Esophagus muscularis mucosa (tissue), 4 donors: Measurements from ENCODE around the gene TBCD. TPM values are rescaled to one million over a fixed set of nuclear protein-coding genes. Genes with fewer than 3 reads are reported as not detected.

Experiments used
- DNase-seq: peaks from one replicate; pipeline ENCODE4 v3.0.0-alpha.2; 2017; ENCODE audit errors: extremely low spot score
- H3K27ac ChIP-seq, 4 donors: fragments of 200-600 bp; sonication (generic); replicated peaks in 1 of 4; 1 replicate in 3 of 4; 2 replicates in 1 of 4; pipeline ENCODE4 v1.5.1; 2016 to 2019; ENCODE audit warnings: mild to moderate bottlenecking in 1 of 4
- H3K27me3 ChIP-seq, 4 donors: fragments of 200-600 bp; sonication (generic); one replicate each; pipeline versions ENCODE4 v1.5.1 to v1.6.0; 2016 to 2019
- H3K36me3 ChIP-seq, 4 donors: fragments of 200-600 bp; sonication (generic); one replicate each; pipeline ENCODE4 v1.5.1; 2016 to 2019
- H3K4me1 ChIP-seq, 4 donors: fragments of 200-600 bp; sonication (generic); one replicate each; pipeline ENCODE4 v1.5.1; 2016 to 2019
- H3K4me3 ChIP-seq, 4 donors: fragments of 200-600 bp; sonication (generic); 1 replicate in 2 of 4; 2 replicates in 2 of 4; pipeline ENCODE4 v1.5.1; 2016 to 2019; ENCODE audit warnings: mild to moderate bottlenecking in 4 of 4, moderate library complexity in 1 of 4
- H3K9me3 ChIP-seq, 4 donors: fragments of 200-600 bp; sonication (generic); 1 replicate in 3 of 4; 2 replicates in 1 of 4; pipeline ENCODE4 v1.5.1; 2016 to 2019
- CTCF ChIP-seq, 3 experiments: fragments of 200-600 bp in 2 of 3; fragments of 450-650 bp in 1 of 3; sonication (generic) in 2 of 3; IDR thresholded peaks; one replicate each; pipeline ENCODE4 v1.5.1; 2017 to 2019; ENCODE audit warnings: antibody characterized with exemption in 3 of 3, mild to moderate bottlenecking in 2 of 3, moderate library complexity in 1 of 3
- EP300 ChIP-seq: sonication (generic); formaldehyde crosslinking; IDR thresholded peaks from one replicate; pipeline ENCODE4 v1.6.1; 2017; ENCODE audit warnings: antibody characterized with exemption
- POLR2A ChIP-seq: fragments of 450-650 bp; IDR thresholded peaks from one replicate; pipeline ENCODE4 v1.6.1; 2017; ENCODE audit warnings: antibody characterized with exemption, moderate library complexity, mild to moderate bottlenecking, low read depth
- POLR2AphosphoS5 ChIP-seq, 2 donors: sonication (generic); formaldehyde crosslinking; IDR thresholded peaks; one replicate each; pipeline ENCODE4 v1.6.1; 2017; ENCODE audit warnings: antibody characterized with exemption in 2 of 2
- WGBS: methylation state at CpG from one replicate; pipeline ENCODE4 v1.1.5; 2018; 5-methylcytosine and 5-hydroxymethylcytosine counted together
- intact Hi-C: fragments of 100-400 bp; cut with DNase I; formaldehyde crosslinking; loops from one replicate; pipeline ENCODE4 v1.15.1; 2023
- total RNA-seq, 4 donors: library from RNA; depleted of rRNA; stranded (reverse); fragments of >200 nt; gene quantifications; one replicate each; pipeline versions ENCODE4 v1.1.0 to v1.2.1, GENCODE V29; 2016

The TBCD gene
- total RNA-seq, 4 donors from 2014 or later, result 38.1 to 56.7 (median 53.6) TPM

GRCh38 chr17:82805823-82806222 is 54.0 kb downstream of the TBCD start:
- WGBS, result 85% methylated on average over 19 of the region's 19 CpGs
- Histone ChIP-seq H3K9me3 (no peaks in the 10 kb centered on the region), H3K27me3 (no peaks in the 10 kb centered on the region), H3K4me3 (no peak overlapping the region), H3K4me1 (peaks cover 34 to 53% (median 46%) of the 10 kb centered on the region in 4 donors), H3K36me3 (peaks cover 0 to 52% (median 35%) of the 10 kb centered on the region in 4 donors), H3K27ac (peak overlapping the region in 2 of 4 donors; percentile 73 to 80)
- no peak for DNase-seq
- TF ChIP-seq POLR2AphosphoS5 (IDR thresholded peaks at IDR 0.05), result no peak
- intact Hi-C loops, result no loop called here

GRCh38 chr17:82806645-82807044 is 54.8 kb downstream of the TBCD start:
- no peak for DNase-seq
- Histone ChIP-seq H3K36me3 (peaks cover 0 to 52% (median 38%) of the 10 kb centered on the region in 4 donors), H3K9me3 (no peaks in the 10 kb centered on the region), H3K27ac (peak overlapping the region in 2 of 4 donors; percentile 31 to 41), H3K4me1 (peaks cover 34 to 53% (median 46%) of the 10 kb centered on the region in 4 donors), H3K27me3 (no peaks in the 10 kb centered on the region), H3K4me3 (no peak overlapping the region)
- 92% methylated on average over 21 of the region's 21 CpGs for WGBS
- TF ChIP-seq POLR2A (no peak), EP300 (no peak), CTCF (IDR thresholded peaks at IDR 0.05) (no peak), POLR2AphosphoS5 (IDR thresholded peaks at IDR 0.05) (no peak)
- intact Hi-C loops, result no loop called here

- Histone ChIP-seq H3K4me1 (peaks cover 34 to 53% (median 46%) of the 10 kb centered on the region in 4 donors), H3K27me3 (no peaks in the 10 kb centered on the region), H3K9me3 (no peaks in the 10 kb centered on the region), H3K27ac (peak overlapping the region in 2 of 4 donors; percentile 31 to 41), H3K4me3 (no peak overlapping the region), H3K36me3 (peaks cover 0 to 54% (median 42%) of the 10 kb centered on the region in 4 donors)
- intact Hi-C loops, result no loop called here
- TF ChIP-seq EP300 (no peak), POLR2AphosphoS5 (IDR thresholded peaks at IDR 0.05) (no peak), POLR2A (no peak), CTCF (IDR thresholded peaks at IDR 0.05) (no peak)
- no peak for DNase-seq
- WGBS, result 85% methylated on average over 9 of the region's 9 CpGs
These were observed 55.2 kb downstream of the TBCD start for GRCh38 chr17:82807101-82807500.

- no peak overlapping the region for H3K4me3 ChIP-seq
- TF ChIP-seq POLR2A (no peak), POLR2AphosphoS5 (IDR thresholded peaks at IDR 0.05) (no peak), CTCF (IDR thresholded peaks at IDR 0.05) (no peak), EP300 (no peak)
- H3K36me3 ChIP-seq, result peaks cover 0 to 58% (median 47%) of the 10 kb centered on the region in 4 donors
- WGBS, result 95% methylated on average over 21 of the region's 21 CpGs
- no peak for DNase-seq
- H3K27ac ChIP-seq, result no peak overlapping the region
- no peaks in the 10 kb centered on the region for H3K27me3 ChIP-seq
- peaks cover 34 to 49% (median 46%) of the 10 kb centered on the region in 4 donors for H3K4me1 ChIP-seq
- H3K9me3 ChIP-seq, result no peaks in the 10 kb centered on the region
- intact Hi-C loops, result no loop called here
These were observed 55.7 kb downstream of the TBCD start for GRCh38 chr17:82807562-82807961.

- H3K4me3 ChIP-seq, result no peak overlapping the region
- intact Hi-C loops, result no loop called here
- WGBS, result 88% methylated on average over 8 of the region's 8 CpGs
- H3K9me3 ChIP-seq, result no peaks in the 10 kb centered on the region
- H3K27ac ChIP-seq, result no peak overlapping the region
- peaks cover 34 to 47% (median 46%) of the 10 kb centered on the region in 4 donors for H3K4me1 ChIP-seq
- H3K36me3 ChIP-seq, result peaks cover 0 to 62% (median 50%) of the 10 kb centered on the region in 4 donors
- H3K27me3 ChIP-seq, result no peaks in the 10 kb centered on the region
- DNase-seq, result no peak
- TF ChIP-seq POLR2AphosphoS5 (IDR thresholded peaks at IDR 0.05), result no peak
- TF ChIP-seq POLR2A, result no peak
- TF ChIP-seq EP300, result no peak
- no peak for TF ChIP-seq CTCF (IDR thresholded peaks at IDR 0.05)
These were observed 56.1 kb downstream of the TBCD start for GRCh38 chr17:82808006-82808405.
